ENCODE data around the gene NRDE2.

- TF ChIP-seq CTCF (IDR thresholded peaks at IDR 0.05) (no peak), POLR2A (IDR thresholded peaks at IDR 0.05; ENCODE audit: low read depth) (no peak)
Observed at GRCh38 chr14:90358359-90358758, 26.6 kb upstream of the NRDE2 start.
